Measurements from ENCODE around the gene UPF1. TPM values are rescaled to one million over a fixed set of nuclear protein-coding genes. Genes with fewer than 3 reads are reported as not detected.

The UPF1 gene
- total RNA-seq, 1 donor from 2014 or later, result 28.9 TPM

Other genes starting within 250 kb of the UPF1 start
- 20.0 TPM for gene REX1BD, start 243.2 kb upstream of the UPF1 start, total RNA-seq
- gene CRLF1, start 225.2 kb upstream of the UPF1 start, total RNA-seq, result 0.94 TPM
- 34.5 TPM for gene TMEM59L, start 219.1 kb upstream of the UPF1 start, total RNA-seq
- gene KLHL26, start 194.9 kb upstream of the UPF1 start, total RNA-seq, result 7.0 TPM
- gene CRTC1, start 148.3 kb upstream of the UPF1 start, total RNA-seq, result 6.6 TPM
- not detected for gene COMP, start 40.7 kb upstream of the UPF1 start, total RNA-seq
- 23.4 TPM for gene CERS1, start 64.2 kb downstream of the UPF1 start, total RNA-seq
- 78.3 TPM for gene COPE, start 87.4 kb downstream of the UPF1 start, total RNA-seq
- gene DDX49, start 87.8 kb downstream of the UPF1 start, total RNA-seq, result 45.7 TPM
- 12.8 TPM for gene HOMER3, start 109.3 kb downstream of the UPF1 start, total RNA-seq
- gene SUGP2, start 201.6 kb downstream of the UPF1 start, total RNA-seq, result 102 TPM
- 47.4 TPM for gene ARMC6, start 201.6 kb downstream of the UPF1 start, total RNA-seq
- gene SLC25A42, start 232.0 kb downstream of the UPF1 start, total RNA-seq, result 12.6 TPM